ENCODE data around the gene DOCK3.

GRCh38 chr3:51031666-51032065, 356.9 kb downstream of the DOCK3 start:
- TF ChIP-seq RAD21 (conservative IDR thresholded peaks at IDR 0.05), result no peak
- TF ChIP-seq CTCF (IDR thresholded peaks at IDR 0.05; ENCODE audit: poor library complexity, severe bottlenecking), result no peak
- no peak for TF ChIP-seq EZH2 (IDR thresholded peaks at IDR 0.05; ENCODE audit: borderline replicate concordance, insufficient read depth, low read length, poor library complexity, severe bottlenecking)
- TF ChIP-seq POLR2AphosphoS5 (IDR thresholded peaks at IDR 0.05), result no peak

All from neural cell (in vitro differentiated cells).